HepG2 (cell line): ENCODE results near the gene AGXT. TPM values are rescaled to one million over a fixed set of nuclear protein-coding genes. Genes with fewer than 3 reads are reported as not detected.

Source experiments
- ATAC-seq: fragments of 200-7000 bp; cut with Tn5 transposase; 3 replicates; pipeline ENCODE4 v1.9.1; 2020; ENCODE audit warnings: mild to moderate bottlenecking, moderate library complexity
- BruUV-seq: library from RNA; stranded (reverse); fragments of 400-500 nt; replicated peaks from 2 replicates; lab custom pipeline; 2021; lab: Mats Ljungman, UMichigan
- CTCF ChIA-PET: fragments of 300-600 bp; formaldehyde crosslinking; extraction: SDS; loops from one replicate; lab custom pipeline; 2021; ENCODE audit warnings: low total read pairs, inconsistent platforms, low intra/inter-chr PET ratio; lab: Yijun Ruan, JAX
- POLR2A ChIA-PET: fragments of 350-600 bp; sonication (Branson Sonifier 250); formaldehyde crosslinking; loops from one replicate; lab custom pipeline; 2020; ENCODE audit warnings: antibody characterized with exemption, inconsistent platforms; lab: Yijun Ruan, JAX
- DNase-seq: peaks from one replicate; pipeline ENCODE4 v3.0.0-alpha.2; 2015; ENCODE audit warnings: low spot score
- FAIRE-seq: peaks from 3 replicates; lab custom pipeline; 2011; peaks lifted over from hg19 to GRCh38; lab: Jason Lieb, UNC
- H2AFZ ChIP-seq: one replicate; pipeline ENCODE4 v1.6.1; 2011; ENCODE audit warnings: low read length, inconsistent platforms
- H3K27ac ChIP-seq: fragments of 300-600 bp; 3 replicates; pipeline ENCODE4 v1.8.0; 2011; ENCODE audit warnings: mixed run types, mild to moderate bottlenecking, mixed read lengths, low read length, inconsistent platforms; ENCODE audit not compliant: insufficient read depth; ENCODE audit errors: extremely low read length
- H3K27me3 ChIP-seq, 2 experiments: fragments of 200-600 bp in 1 of 2; 2 replicates in 1 of 2; 3 replicates in 1 of 2; pipeline versions ENCODE4 v1.6.0 to v1.8.0; 2011; ENCODE audit warnings: low read length in 2 of 2, mild to moderate bottlenecking in 2 of 2, moderate library complexity in 2 of 2, inconsistent platforms in 1 of 2; ENCODE audit not compliant: insufficient read depth in 2 of 2, control insufficient read depth in 1 of 2
- H3K36me3 ChIP-seq, 2 experiments: fragments of 200-600 bp in 1 of 2; replicated peaks in 1 of 2; 2 replicates in 1 of 2; 3 replicates in 1 of 2; pipeline versions ENCODE4 v1.5.1 to v1.8.0; 2011; ENCODE audit warnings: low read length in 2 of 2, inconsistent platforms in 1 of 2; ENCODE audit not compliant: insufficient read depth in 2 of 2, control insufficient read depth in 1 of 2
- H3K4me1 ChIP-seq: 2 replicates; pipeline ENCODE4 v1.5.1; 2012; ENCODE audit warnings: low read length, inconsistent platforms; ENCODE audit not compliant: insufficient read depth
- H3K4me2 ChIP-seq: 2 replicates; pipeline ENCODE4 v1.6.0; 2011; ENCODE audit warnings: low read depth, low read length, inconsistent platforms
- H3K4me3 ChIP-seq, 3 experiments: fragments of 200-600 bp in 1 of 3; sonication (generic), shearing (Covaris generic) in 1 of 3; replicated peaks in 1 of 3; 2 replicates each; pipeline ENCODE4 v1.5.1; 2011 to 2016; ENCODE audit warnings: low read length in 3 of 3, inconsistent platforms in 2 of 3, low read depth in 2 of 3, mild to moderate bottlenecking in 2 of 3, control low read depth in 1 of 3, mixed read lengths in 1 of 3; ENCODE audit not compliant: insufficient read depth in 1 of 3
- H3K79me2 ChIP-seq: one replicate; pipeline ENCODE4 v1.6.1; 2011; ENCODE audit warnings: low read length, inconsistent platforms; ENCODE audit not compliant: insufficient read depth
- H3K9ac ChIP-seq: 2 replicates; pipeline ENCODE4 v1.6.0; 2011; ENCODE audit warnings: mild to moderate bottlenecking, low read depth, low read length, inconsistent platforms; ENCODE audit not compliant: insufficient read depth
- H3K9me3 ChIP-seq: 2 replicates; pipeline ENCODE4 v1.5.1; 2012; ENCODE audit warnings: mild to moderate bottlenecking, low read length
- H4K20me1 ChIP-seq: 2 replicates; pipeline ENCODE4 v1.6.0; 2011; ENCODE audit warnings: inconsistent platforms, mild to moderate bottlenecking, low read length, moderate library complexity; ENCODE audit not compliant: insufficient read depth
- ARHGAP35 ChIP-seq: sonication (generic); formaldehyde crosslinking; IDR thresholded peaks from 2 replicates; pipeline ENCODE4 v1.9.0; 2022; ENCODE audit warnings: mild to moderate bottlenecking, inconsistent platforms, moderate library complexity, missing genetic modification reagents, borderline replicate concordance
- BORCS8-MEF2B ChIP-seq: sonication (generic); formaldehyde crosslinking; IDR thresholded peaks from 2 replicates; pipeline ENCODE4 v1.8.0; 2022; ENCODE audit warnings: mild to moderate bottlenecking, missing genetic modification reagents
- ETS1 ChIP-seq: sonication (generic); formaldehyde crosslinking; IDR thresholded peaks from 2 replicates; pipeline ENCODE4 v1.4.0; 2020; ENCODE audit warnings: missing genetic modification reagents
- NRL ChIP-seq: sonication (generic); formaldehyde crosslinking; IDR thresholded peaks from 2 replicates; pipeline ENCODE4 v1.5.0; 2020; ENCODE audit warnings: missing genetic modification reagents, mild to moderate bottlenecking, moderate library complexity, borderline replicate concordance
- RAD51 ChIP-seq: fragments of 450-650 bp; IDR thresholded peaks from 2 replicates; pipeline ENCODE4 v1.6.1; 2016; ENCODE audit warnings: borderline replicate concordance
- RXRA ChIP-seq: sonication (generic); formaldehyde crosslinking; IDR thresholded peaks from 2 replicates; pipeline ENCODE4 v1.5.1; 2020; ENCODE audit warnings: missing genetic modification reagents
- STAG1 ChIP-seq: sonication (generic); formaldehyde crosslinking; IDR thresholded peaks from 2 replicates; pipeline ENCODE4 v1.4.0; 2020; ENCODE audit warnings: missing genetic modification reagents
- TMF1 ChIP-seq: sonication (generic); formaldehyde crosslinking; IDR thresholded peaks from 2 replicates; pipeline ENCODE4 v1.8.1; 2022; ENCODE audit warnings: low read depth, missing genetic modification reagents
- WGBS: methylation state at CpG from one replicate; pipeline ENCODE4 v1.1.6; 2017; ENCODE audit warnings: low lambda C conversion rate; 5-methylcytosine and 5-hydroxymethylcytosine counted together
- in situ Hi-C: cut with HindIII; loops from 2 replicates; pipeline ENCODE4 v1.10.0; 2017; ENCODE audit warnings: low pct_unique_long_range_greater_than_20kb; ENCODE audit not compliant: extremely low pct_ligation_motif_present
- intact Hi-C: fragments of 100-400 bp; cut with micrococcal nuclease; formaldehyde crosslinking; loops from one replicate; pipeline ENCODE4 v1.10.0; 2022; ENCODE audit not compliant: unreplicated experiment
- polyA plus RNA-seq, 8 experiments: library from polyadenylated mRNA; depleted of rRNA in 3 of 8; stranded (reverse) in 7 of 8; unstranded in 1 of 8; fragments of >200 nt; fragmentation: Illumina TruSeq in 4 of 8; extraction: Trizol in 4 of 8; gene quantifications; 2 replicates each; pipeline versions ENCODE4 v1.2.1 to v1.2.3, GENCODE V29; 2011 to 2016; ENCODE audit warnings: low read depth in 4 of 8, missing spikeins in 1 of 8, mixed read lengths in 1 of 8; ENCODE audit not compliant: insufficient read depth in 1 of 8
- total RNA-seq, 5 experiments: library from RNA; depleted of rRNA; stranded (reverse); fragments of >200 nt; fragmentation: Illumina TruSeq; extraction: Trizol; gene quantifications; 2 replicates each; pipeline ENCODE4 v1.2.3, GENCODE V29; 2016; ENCODE audit warnings: low read depth in 1 of 5

Gene AGXT
- total and polyA plus RNA-seq, 2 of the 13 experiments (the other 11 are each of a cell fraction or from before 2014, with no cell fraction given): 41.9 to 96.1 TPM

DNA sequence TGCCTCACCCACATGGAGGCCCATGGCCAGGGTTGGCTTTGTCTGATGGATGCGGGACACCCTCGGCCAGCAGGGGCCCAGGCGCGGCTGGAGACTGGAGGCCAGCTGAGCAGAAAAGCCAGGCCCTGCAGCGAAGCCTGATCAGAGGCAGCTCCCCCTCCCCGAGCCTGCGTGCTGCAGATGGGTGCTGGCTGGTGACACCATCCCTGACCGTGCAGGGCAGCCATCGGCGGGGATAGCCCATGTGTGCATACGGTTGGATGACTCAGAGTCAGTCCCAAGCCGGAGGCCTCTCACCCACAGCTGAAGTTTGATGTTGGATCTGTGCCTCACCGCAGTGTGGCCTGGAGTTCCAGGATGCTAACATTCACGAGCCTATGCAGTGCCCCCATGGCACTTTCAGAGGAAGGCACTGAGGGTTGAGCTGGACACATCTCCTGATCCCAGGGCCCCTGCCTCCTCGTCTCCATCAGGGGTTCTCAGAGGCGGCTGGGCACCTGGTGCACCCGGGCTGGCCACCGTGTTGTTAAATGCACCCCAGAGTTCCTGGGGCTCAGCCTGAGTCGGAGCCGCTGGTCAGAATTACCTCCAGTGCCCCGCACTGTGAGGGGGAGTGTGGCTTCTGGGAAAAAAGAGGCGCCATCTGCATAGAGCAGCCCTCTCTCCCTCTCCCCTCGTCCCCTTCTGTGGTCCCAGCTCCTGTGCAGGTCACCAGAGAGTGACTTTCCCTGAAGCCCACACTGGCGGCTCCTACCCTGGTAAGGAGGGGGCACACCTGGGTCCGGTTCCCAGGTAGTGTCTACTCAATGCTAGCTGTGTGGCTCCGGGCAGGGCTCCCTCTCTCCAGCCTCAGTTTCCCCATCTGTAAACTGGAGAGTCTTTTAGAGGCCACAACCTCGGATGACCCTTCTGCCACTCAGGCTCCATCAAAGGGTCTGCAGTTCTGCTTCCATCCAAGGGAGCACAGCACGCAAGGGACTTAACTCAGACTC, 29.2 kb upstream of the AGXT start:
- Histone ChIP-seq H3K79me2 (no peaks in the 10 kb centered on the region), H3K4me2 (no peak overlapping the region), H3K4me1 (no peaks in the 10 kb centered on the region), H3K36me3 (no peaks in the 10 kb centered on the region), H3K4me3 (no peak overlapping the region), H3K9ac (no peak overlapping the region), H3K27me3 (peaks cover 15 to 72% of the 10 kb centered on the region in 2 experiments), H2AFZ (no peak overlapping the region), H4K20me1 (peaks cover 3% of the 10 kb centered on the region; the same call in 1 of the 2 replicates), H3K9me3 (no peaks in the 10 kb centered on the region), H3K27ac (no peak overlapping the region)
- ChIA-PET POLR2A (interaction anchor here (1.0 to 1.4 kb wide), 3 partner anchors 18 to 274 kb away, joined by 3 to 4 read pairs (median 4); no protein-coding TSS in a partner anchor), CTCF (interaction anchor here (1.2 to 1.5 kb wide), 3 partner anchors 12 to 91 kb away, joined by 3 to 19 read pairs (median 4); no protein-coding TSS in a partner anchor)
- peak; percentile 9 for ATAC-seq
- 29% methylated on average over 10 of the region's 28 CpGs for WGBS
- in situ Hi-C loops (loop anchor here (5.0 kb wide), 1 partner anchor 358 kb away; no protein-coding TSS in a partner anchor), intact Hi-C loops (loop anchor here (1.0 to 10.0 kb wide), 3 partner anchors 29 to 325 kb away; no protein-coding TSS in a partner anchor)
- DNase-seq: no peak
- BruUV-seq: no TSS peak
- no peak for TF ChIP-seq TMF1 (CRISPR knock-in tag)
- 0 out of 2 replicates have a peak, but pooled peaks have one; percentile 24 for TF ChIP-seq NRL (CRISPR knock-in tag)
- FAIRE-seq: no peak

GRCh38 chr2:240840435-240841060, 28.1 kb upstream of the AGXT start:
- H3K4me2 ChIP-seq: no peak overlapping the region
- peaks cover 15 to 71% of the 10 kb centered on the region in 2 experiments for H3K27me3 ChIP-seq
- H2AFZ ChIP-seq: no peak overlapping the region
- BruUV-seq: no TSS peak
- no peaks in the 10 kb centered on the region for H3K79me2 ChIP-seq
- CTCF ChIA-PET: interaction anchor here (0.9 to 1.5 kb wide), 4 partner anchors 11 to 92 kb away, joined by 3 to 19 read pairs (median 4); no protein-coding TSS in a partner anchor
- FAIRE-seq (peak; percentile 98), ATAC-seq (peak; percentile 98), DNase-seq (peak; percentile 86)
- no peaks in the 10 kb centered on the region for H3K36me3 ChIP-seq
- intact Hi-C loops: loop anchor here (1.0 kb wide), 2 partner anchors 30 to 326 kb away; no protein-coding TSS in a partner anchor
- POLR2A ChIA-PET: interaction anchor here (1.0 to 1.4 kb wide), 4 partner anchors 17 to 275 kb away, joined by 3 to 4 read pairs (median 4); no protein-coding TSS in a partner anchor
- in situ Hi-C loops: loop anchor here (5.0 kb wide), 1 partner anchor 357 kb away; no protein-coding TSS in a partner anchor
- H3K9ac ChIP-seq: no peak overlapping the region
- no peak overlapping the region for H3K4me3 ChIP-seq
- H3K9me3 ChIP-seq: no peaks in the 10 kb centered on the region
- peaks cover 3% of the 10 kb centered on the region; the same call in 1 of the 2 replicates for H4K20me1 ChIP-seq
- no peaks in the 10 kb centered on the region for H3K4me1 ChIP-seq
- WGBS: 10% methylated on average over 4 of the region's 9 CpGs
- H3K27ac ChIP-seq: no peak overlapping the region
- no peak for TF ChIP-seq ARHGAP35 (CRISPR knock-in tag)
- no peak for TF ChIP-seq ETS1 (CRISPR knock-in tag)
- TF ChIP-seq RAD51: no peak
- TF ChIP-seq BORCS8-MEF2B: peak; percentile 59; the same call in 1 of the 2 replicates
- TF ChIP-seq STAG1: peak; percentile 90
- TF ChIP-seq RXRA (CRISPR knock-in tag): peak; percentile 52; the same call in 1 of the 2 replicates
